HG03457 (cell line): ENCODE measurements around the gene TOP3A.

Experiments
- ATAC-seq: cut with Tn5 transposase; IDR thresholded peaks from one replicate; pipeline ENCODE4 v1.9.1; 2021; ENCODE audit warnings: moderate number of reproducible peaks; ENCODE audit not compliant: unreplicated experiment

Gene TOP3A

GRCh38 chr17:18233803-18234518 is 80.8 kb downstream of the TOP3A start:
- no peak for ATAC-seq

- ATAC-seq = no peak
These were observed 83.6 kb downstream of the TOP3A start for GRCh38 chr17:18231164-18231563.

- no peak for ATAC-seq
These were observed 84.3 kb downstream of the TOP3A start for GRCh38 chr17:18230288-18231141.

GRCh38 chr17:18229771-18230170 is 85.0 kb downstream of the TOP3A start:
- ATAC-seq = no peak

GRCh38 chr17:18229254-18229653 is 85.5 kb downstream of the TOP3A start:
- no peak for ATAC-seq

GRCh38 chr17:18228176-18228682 is 86.6 kb downstream of the TOP3A start:
- no peak for ATAC-seq

- no peak for ATAC-seq
These were observed 87.2 kb downstream of the TOP3A start for GRCh38 chr17:18227635-18228034.

- no peak for ATAC-seq
These were observed 88.4 kb downstream of the TOP3A start for GRCh38 chr17:18226284-18226945.

GRCh38 chr17:18225642-18226283 is 89.0 kb downstream of the TOP3A start:
- no peak for ATAC-seq

- ATAC-seq = peak; percentile 70
These were observed 89.6 kb downstream of the TOP3A start, which contains the start of gene LLGL1 for GRCh38 chr17:18225121-18225641. Gene LLGL1 (plus strand): TSS chr17:18225635. CDS start chr17:18225683, 48 bp downstream.

- ATAC-seq = no peak
These were observed 90.2 kb downstream of the TOP3A start for GRCh38 chr17:18224387-18225120.

GRCh38 chr17:18224053-18224386 is 90.8 kb downstream of the TOP3A start:
- ATAC-seq = no peak
